H1 (cell line): ENCODE results near the gene MBLAC1. TPM values are rescaled to one million over a fixed set of nuclear protein-coding genes. Genes with fewer than 3 reads are reported as not detected.

Source experiments
- KDM4A ChIP-seq: IDR thresholded peaks from one replicate; pipeline ENCODE4 v1.7.1; 2012; ENCODE audit warnings: low read depth, mild to moderate bottlenecking, moderate library complexity, low read length, inconsistent platforms; ENCODE audit not compliant: severe bottlenecking
- MAFK ChIP-seq: IDR thresholded peaks from 2 replicates; pipeline ENCODE4 v1.6.1; 2012; ENCODE audit warnings: low read depth, mild to moderate bottlenecking, improper control_type of control experiment, low read length
- SAP30 ChIP-seq: fragments of 300-600 bp; sonication (generic); IDR thresholded peaks from 2 replicates; pipeline ENCODE4 v1.7.1; 2012; ENCODE audit warnings: low read length, moderate library complexity, mild to moderate bottlenecking, inconsistent platforms; ENCODE audit not compliant: insufficient read depth, insufficient replicate concordance
- SIN3A ChIP-seq, 2 experiments: IDR thresholded peaks in 1 of 2; conservative IDR thresholded peaks in 1 of 2; 2 replicates each; pipeline ENCODE4 v1.6.1; 2011 to 2012; ENCODE audit warnings: low read length in 2 of 2, improper control_type of control experiment in 1 of 2, low read depth in 1 of 2, mild to moderate bottlenecking in 1 of 2
- SP1 ChIP-seq: IDR thresholded peaks from 2 replicates; pipeline ENCODE4 v1.6.1; 2011; ENCODE audit warnings: low read depth, low read length
- SP2 ChIP-seq: IDR thresholded peaks from 2 replicates; pipeline ENCODE4 v1.6.1; 2012; ENCODE audit warnings: mild to moderate bottlenecking, low read length, inconsistent platforms
- SP4 ChIP-seq: IDR thresholded peaks from 2 replicates; pipeline ENCODE4 v1.6.1; 2012; ENCODE audit warnings: low read length, inconsistent platforms
- TEAD4 ChIP-seq: IDR thresholded peaks from 2 replicates; pipeline ENCODE4 v1.6.1; 2012; ENCODE audit warnings: low read depth, low read length, inconsistent platforms, mixed read lengths
- polyA plus RNA-seq, 7 experiments: library from polyadenylated mRNA; depleted of rRNA in 3 of 7; stranded (reverse) in 5 of 7; unstranded in 2 of 7; fragments of >200 nt in 5 of 7; fragments of 200-250 nt in 2 of 7; gene quantifications; 1 replicate in 5 of 7; 2 replicates in 1 of 7; 4 replicates in 1 of 7; pipeline versions ENCODE4 v1.2.1 to v1.2.3, GENCODE V29; 2011 to 2013; ENCODE audit warnings: missing spikeins in 2 of 7, mixed read lengths in 2 of 7
- total RNA-seq: library from RNA; stranded (reverse); fragmentation: NEBNext Ultra II Directional; extraction: Animal tissue kit (Norgen Biotek cat#: 25700); gene quantifications from 2 replicates; pipeline ENCODE4 v1.2.1, GENCODE V29; 2021

Gene MBLAC1
- total and polyA plus RNA-seq, 2 of the 8 experiments (the other 6 are each of a cell fraction or from before 2014, with no cell fraction given) = 1.00 to 1.7 TPM

DNA sequence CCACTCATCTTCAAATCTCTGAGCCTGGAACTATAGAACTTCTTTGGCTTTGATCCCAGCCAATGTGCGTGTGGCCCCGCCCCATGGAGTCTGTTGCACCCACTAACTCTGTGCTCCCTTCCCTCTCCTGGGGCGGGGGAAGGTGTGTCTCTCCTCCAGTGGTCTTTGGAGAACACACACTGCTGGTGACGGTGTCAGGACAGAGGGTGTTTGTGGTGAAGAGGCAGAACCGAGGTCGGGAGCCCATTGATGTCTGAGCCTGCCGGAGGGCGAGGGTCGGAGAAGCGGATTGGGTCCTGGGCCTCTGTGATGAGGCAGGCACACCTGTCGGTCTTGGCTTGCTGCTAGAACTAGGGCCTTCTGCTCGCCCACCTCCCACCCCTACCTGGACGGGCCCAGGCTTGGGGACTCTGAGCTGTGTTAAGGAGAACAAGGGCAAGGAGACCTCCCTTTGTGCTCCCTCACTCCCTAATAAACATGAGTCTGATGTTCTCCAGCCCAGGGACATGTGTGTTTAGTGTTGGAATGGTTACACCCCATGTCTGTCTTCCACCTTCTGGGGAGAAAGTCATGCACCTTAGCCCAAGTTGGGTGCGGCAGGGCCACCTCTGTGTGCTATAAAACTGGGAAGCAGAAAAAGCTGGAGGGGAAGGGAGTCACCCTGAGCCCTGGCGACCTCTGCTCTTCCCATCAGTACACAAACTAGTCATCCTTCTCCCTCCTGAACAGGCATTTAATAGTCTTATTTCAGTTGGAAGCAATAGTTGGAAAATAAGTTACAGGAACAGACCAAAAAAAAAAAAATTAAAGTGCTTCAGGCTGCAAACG lies 27.2 kb downstream of the MBLAC1 start (continued):
- no peak for TF ChIP-seq SP2
- no peak for TF ChIP-seq SAP30
- no peak for TF ChIP-seq TEAD4
- no peak for TF ChIP-seq SIN3A (conservative IDR thresholded peaks at IDR 0.05 in 1 of 2, IDR thresholded peaks at IDR 0.05 in 1 of 2; ENCODE audit: low read depth in 1 of 2, low read length in 2 of 2)
- no peak for TF ChIP-seq MAFK
- TF ChIP-seq SP1 = no peak
- no peak for TF ChIP-seq SP4
- no peak for TF ChIP-seq KDM4A
